Measurements from ENCODE around the gene PADI1. TPM values are rescaled to one million over a fixed set of nuclear protein-coding genes. Genes with fewer than 3 reads are reported as not detected.

PADI1 gene
- total and polyA plus RNA-seq, 2 of the 8 experiments (the other 6 are each of a cell fraction or from before 2014, with no cell fraction given), result 0.20 to 0.30 TPM

DNA sequence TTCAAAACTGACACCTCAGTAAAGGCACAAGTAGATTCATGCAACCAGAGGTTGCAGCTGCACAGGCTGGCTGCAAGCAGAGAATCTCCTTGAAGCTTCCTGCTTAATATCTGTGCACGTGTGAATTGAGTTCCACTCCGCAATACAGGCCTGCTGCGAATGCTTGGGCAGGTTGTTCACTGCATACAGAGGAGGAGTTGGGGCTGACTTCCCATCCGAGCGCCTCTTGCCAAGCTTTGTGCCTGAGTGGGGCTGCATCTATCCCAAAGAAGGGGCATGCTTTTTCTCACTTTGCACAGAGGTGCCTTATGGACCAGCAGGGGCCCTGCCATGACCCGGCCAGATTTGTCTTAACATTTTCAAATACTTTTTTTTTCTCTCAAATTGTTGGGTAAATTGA lies 17.9 kb upstream of the PADI1 start:
- H3K4me3 ChIP-seq (ENCODE audit: extremely low read depth in 1 of 4, insufficient read depth in 2 of 4, low read depth in 3 of 4, low read length in 4 of 4), result no peak overlapping the region
- H2AFZ ChIP-seq (ENCODE audit: low read length), result no peak overlapping the region
- H2BK5ac ChIP-seq (ENCODE audit: low read depth, low read length), result no peak overlapping the region
- no peak overlapping the region for H3K27ac ChIP-seq (ENCODE audit: low read depth, low read length)
- H3K36me3 ChIP-seq (ENCODE audit: control insufficient read depth in 2 of 4, insufficient read depth in 4 of 4, low read length in 3 of 4), result no peaks in the 10 kb centered on the region
- 65% methylated on average over 6 of the region's 6 CpGs; no CpG with 5 or more reads in 1 of the 2 experiments for WGBS, 2 experiments (ENCODE audit: extremely low coverage in 1 of 2, insufficient coverage in 1 of 2, insufficient read length in 1 of 2, insufficient replicate concordance in 2 of 2, low coverage in 1 of 2, low lambda C conversion rate in 2 of 2, missing lambda C conversion rate in 1 of 2)
- no peak overlapping the region for H4K91ac ChIP-seq (replicated peaks; ENCODE audit: insufficient read length, low read length)
- no peak overlapping the region for H3K4me2 ChIP-seq (ENCODE audit: insufficient read depth in 1 of 2, low read depth in 2 of 2, low read length in 2 of 2)
- H3K14ac ChIP-seq (ENCODE audit: insufficient read length), result no peak overlapping the region
- no peaks in the 10 kb centered on the region for H3K79me1 ChIP-seq (ENCODE audit: low read depth, low read length)
- H2BK120ac ChIP-seq (replicated peaks; ENCODE audit: low read depth, low read length), result no peak overlapping the region
- peaks cover 0 to 6% (median 2%) of the 10 kb centered on the region in 4 experiments; a peak in 4 of 7 replicates for H3K4me1 ChIP-seq (replicated peaks in 1 of 4; ENCODE audit: control insufficient read depth in 3 of 4, insufficient read depth in 4 of 4, low read length in 3 of 4)
- FAIRE-seq (no peak), DNase-seq (ENCODE audit: low read depth in 1 of 2, low spot score in 2 of 2) (peak in 1 of 2 experiments; percentile 43)
- no peaks in the 10 kb centered on the region for H4K20me1 ChIP-seq (replicated peaks in 1 of 2; ENCODE audit: control insufficient read depth in 1 of 2, insufficient read depth in 2 of 2, low read length in 2 of 2)
- no peak overlapping the region for H3K4ac ChIP-seq (replicated peaks; ENCODE audit: insufficient read length, low read depth, low read length)
- no peak overlapping the region for H2BK15ac ChIP-seq (ENCODE audit: low read length)
- H2BK12ac ChIP-seq (ENCODE audit: low read depth, low read length), result no peak overlapping the region
- no peaks in the 10 kb centered on the region for H3K79me2 ChIP-seq (ENCODE audit: control insufficient read depth in 1 of 2, insufficient read depth in 2 of 2, low read length in 2 of 2)
- H3K9ac ChIP-seq (replicated peaks in 1 of 4; ENCODE audit: extremely low read depth in 1 of 4, low read depth in 3 of 4, low read length in 3 of 4), result no peak overlapping the region
- no peak overlapping the region for H3K23ac ChIP-seq (ENCODE audit: insufficient read length)
- H2BK20ac ChIP-seq (ENCODE audit: low read length), result no peak overlapping the region
- no peaks in the 10 kb centered on the region for H3K27me3 ChIP-seq (replicated peaks in 1 of 4; ENCODE audit: control insufficient read depth in 3 of 4, extremely low read depth in 1 of 4, insufficient read depth in 3 of 4, low read length in 3 of 4)
- H4K8ac ChIP-seq (ENCODE audit: extremely low read depth, insufficient read depth, low read length), result no peak overlapping the region
- CTCF ChIA-PET (ENCODE audit: partially characterized antibody), result interaction anchor here (0.7 to 2.8 kb wide), 6 partner anchors 11 to 69 kb away, joined by 3 to 14 read pairs (median 4); no protein-coding TSS in a partner anchor
- no peak overlapping the region for H3K56ac ChIP-seq (replicated peaks; ENCODE audit: insufficient read length, low read depth, low read length)
- no peak overlapping the region for H2AK5ac ChIP-seq (ENCODE audit: low read depth, low read length)
- H3K9me3 ChIP-seq (ENCODE audit: insufficient read depth in 2 of 2, low read depth in 1 of 2, low read length in 1 of 2), result peaks cover 2 to 3% of the 10 kb centered on the region in 2 experiments; a peak in 1 of 4 replicates
- POLR2A ChIA-PET (ENCODE audit: partially characterized antibody), result no interaction called here
- H3K18ac ChIP-seq (ENCODE audit: extremely low read depth, low read length), result no peak overlapping the region
- H3K23me2 ChIP-seq (ENCODE audit: low read depth, low read length), result no peaks in the 10 kb centered on the region
- no peak overlapping the region for H4K5ac ChIP-seq (ENCODE audit: insufficient read length, low read depth, low read length)
- TF ChIP-seq POU5F1 (IDR thresholded peaks at IDR 0.05; ENCODE audit: low read depth, low read length) (no peak), SP2 (IDR thresholded peaks at IDR 0.05; ENCODE audit: low read length) (no peak), RBBP5 (IDR thresholded peaks at IDR 0.05; ENCODE audit: borderline replicate concordance, low read depth, low read length) (no peak), HDAC6 (IDR thresholded peaks at IDR 0.05; ENCODE audit: low read depth, low read length) (no peak), CTBP2 (IDR thresholded peaks at IDR 0.05; ENCODE audit: borderline replicate concordance, insufficient read depth, insufficient read length, low read length) (no peak), SIX5 (IDR thresholded peaks at IDR 0.05; ENCODE audit: low read depth, low read length) (no peak), YY1 (IDR thresholded peaks at IDR 0.05; ENCODE audit: low read depth, low read length) (no peak), SUZ12 (IDR thresholded peaks at IDR 0.05; ENCODE audit: low read length) (no peak), POLR2AphosphoS5 (IDR thresholded peaks at IDR 0.05; ENCODE audit: low read depth, low read length) (no peak)
- TF ChIP-seq, protein P1, sequence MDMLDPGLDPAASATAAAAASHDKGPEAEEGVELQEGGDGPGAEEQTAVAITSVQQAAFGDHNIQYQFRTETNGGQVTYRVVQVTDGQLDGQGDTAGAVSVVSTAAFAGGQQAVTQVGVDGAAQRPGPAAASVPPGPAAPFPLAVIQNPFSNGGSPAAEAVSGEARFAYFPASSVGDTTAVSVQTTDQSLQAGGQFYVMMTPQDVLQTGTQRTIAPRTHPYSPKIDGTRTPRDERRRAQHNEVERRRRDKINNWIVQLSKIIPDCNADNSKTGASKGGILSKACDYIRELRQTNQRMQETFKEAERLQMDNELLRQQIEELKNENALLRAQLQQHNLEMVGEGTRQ (IDR thresholded peaks at IDR 0.05; ENCODE audit: low read length), result no peak
- TF ChIP-seq, protein P2, sequence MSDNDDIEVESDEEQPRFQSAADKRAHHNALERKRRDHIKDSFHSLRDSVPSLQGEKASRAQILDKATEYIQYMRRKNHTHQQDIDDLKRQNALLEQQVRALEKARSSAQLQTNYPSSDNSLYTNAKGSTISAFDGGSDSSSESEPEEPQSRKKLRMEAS (IDR thresholded peaks at IDR 0.05), result no peak
- TF ChIP-seq, protein P3, sequence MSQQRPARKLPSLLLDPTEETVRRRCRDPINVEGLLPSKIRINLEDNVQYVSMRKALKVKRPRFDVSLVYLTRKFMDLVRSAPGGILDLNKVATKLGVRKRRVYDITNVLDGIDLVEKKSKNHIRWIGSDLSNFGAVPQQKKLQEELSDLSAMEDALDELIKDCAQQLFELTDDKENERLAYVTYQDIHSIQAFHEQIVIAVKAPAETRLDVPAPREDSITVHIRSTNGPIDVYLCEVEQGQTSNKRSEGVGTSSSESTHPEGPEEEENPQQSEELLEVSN (IDR thresholded peaks at IDR 0.05), result no peak
